Myocyte (in vitro differentiated cells): ENCODE results near the gene RGS18. TPM values are rescaled to one million over a fixed set of nuclear protein-coding genes. Genes with fewer than 3 reads are reported as not detected.
"Not testable (repeated sequence)": the region's sequence is repeated elsewhere in the genome, so short reads cannot be mapped to it uniquely, and the experiment has no call there.

Experiments used
- DNase-seq: peaks from one replicate; pipeline ENCODE4 v3.0.0-alpha.2; 2012; ENCODE audit warnings: low read depth
- total RNA-seq: library from RNA; depleted of rRNA; stranded (reverse); fragments of >200 nt; gene quantifications from 2 replicates; pipeline ENCODE4 v1.2.3, GENCODE V29; 2014

RGS18 gene
- total RNA-seq, 1 donor from 2014 or later: not detected

- DNase-seq: not testable (repeated sequence)
Measured at GRCh38 chr1:192165002-192165401, 6.7 kb downstream of the RGS18 start.

- DNase-seq: no peak
Measured at GRCh38 chr1:192167011-192167410, 8.7 kb downstream of the RGS18 start.

GRCh38 chr1:192167911-192168700 is 9.8 kb downstream of the RGS18 start:
- DNase-seq: peak; percentile 63

- no peak for DNase-seq
Measured at GRCh38 chr1:192168964-192169363, 10.7 kb downstream of the RGS18 start.

- peak; percentile 5 for DNase-seq
Measured at GRCh38 chr1:192170196-192170984, 12.1 kb downstream of the RGS18 start.

GRCh38 chr1:192171123-192171522 is 12.9 kb downstream of the RGS18 start:
- peak; percentile 5 for DNase-seq

- no peak for DNase-seq
Measured at GRCh38 chr1:192175971-192176370, 17.7 kb downstream of the RGS18 start.

- no peak for DNase-seq
Measured at GRCh38 chr1:192183788-192184187, 25.5 kb downstream of the RGS18 start.

- DNase-seq: no peak
Measured at GRCh38 chr1:192186197-192186596, 27.9 kb downstream of the RGS18 start.

- no peak for DNase-seq
Measured at GRCh38 chr1:192190066-192190465, 31.8 kb downstream of the RGS18 start.

- no peak for DNase-seq
Measured at GRCh38 chr1:192201303-192201702, 43.0 kb downstream of the RGS18 start.

- DNase-seq: no peak
Measured at GRCh38 chr1:192224396-192224795, 66.1 kb downstream of the RGS18 start.

GRCh38 chr1:192224846-192225245 is 66.6 kb downstream of the RGS18 start:
- DNase-seq: no peak

- DNase-seq: no peak
Measured at GRCh38 chr1:192225266-192225665, 67.0 kb downstream of the RGS18 start.

GRCh38 chr1:192225703-192226102 is 67.4 kb downstream of the RGS18 start:
- DNase-seq: no peak

- DNase-seq: no peak
Measured at GRCh38 chr1:192227330-192227729, 69.1 kb downstream of the RGS18 start.

GRCh38 chr1:192227980-192228379 is 69.7 kb downstream of the RGS18 start:
- not testable (repeated sequence) for DNase-seq

- DNase-seq: no peak
Measured at GRCh38 chr1:192232817-192233417, 74.7 kb downstream of the RGS18 start.

GRCh38 chr1:192235127-192235526 is 76.9 kb downstream of the RGS18 start:
- peak; percentile 28 for DNase-seq
